Measurements from ENCODE around the gene DYNLT3. TPM values are rescaled to one million over a fixed set of nuclear protein-coding genes. Genes with fewer than 3 reads are reported as not detected.

The DYNLT3 gene
- total and polyA plus RNA-seq, 2 of the 13 experiments (the other 11 are each of a cell fraction or from before 2014, with no cell fraction given) = 5.4 to 6.1 TPM

DNA sequence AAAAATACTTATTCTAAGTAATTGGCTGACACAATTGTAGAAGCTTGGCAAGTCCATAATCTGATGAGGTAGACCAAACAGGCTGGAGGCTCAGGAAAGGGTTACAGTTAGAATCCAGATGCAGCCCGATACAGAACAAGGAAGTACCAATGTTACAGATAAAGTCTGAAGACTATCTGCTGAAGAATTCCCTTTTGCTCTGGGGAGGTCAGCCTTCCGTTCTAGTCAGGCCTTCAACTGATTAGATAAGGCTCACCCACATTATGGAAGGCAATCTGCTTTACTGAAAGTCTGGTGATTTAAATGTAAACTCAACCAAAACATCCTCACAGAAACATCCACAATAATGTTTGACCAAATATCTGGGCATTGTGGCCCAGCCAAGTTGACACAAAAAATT, 7.4 kb upstream of the DYNLT3 start (continued):
- no peak for TF ChIP-seq PLRG1 (conservative IDR thresholded peaks at IDR 0.05)
- no peak for TF ChIP-seq HOMEZ (CRISPR knock-in tag; IDR thresholded peaks at IDR 0.05; ENCODE audit: low read depth)
- TF ChIP-seq ZNF446 (CRISPR knock-in tag; IDR thresholded peaks at IDR 0.05) = no peak

DNA sequence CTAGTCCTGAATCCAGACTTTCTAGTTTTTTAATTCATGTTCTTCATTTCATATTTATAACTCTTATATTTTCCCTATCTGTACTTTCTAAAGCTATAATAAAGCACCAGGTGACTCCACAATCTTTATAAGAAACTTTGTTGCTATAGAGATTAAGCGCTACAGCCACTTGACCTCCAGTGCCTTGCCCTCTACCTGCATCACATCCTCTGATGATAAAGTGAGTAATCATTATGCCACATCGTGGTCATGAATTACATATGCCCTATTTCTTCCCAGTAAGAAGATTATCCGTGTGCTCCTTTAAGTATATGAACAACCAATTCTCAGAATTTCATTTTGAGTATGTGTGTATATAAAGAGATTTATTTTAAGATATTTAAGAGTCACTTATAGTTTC, 6.8 kb upstream of the DYNLT3 start:
- no peaks in the 10 kb centered on the region for H3K9me3 ChIP-seq (ENCODE audit: low read length)
- intact Hi-C loops (cut with micrococcal nuclease; ENCODE audit: unreplicated experiment) = no loop called here
- no peak overlapping the region for H3K9ac ChIP-seq (ENCODE audit: insufficient read depth, low read depth, low read length)
- POLR2A ChIA-PET = no interaction called here
- no peak for DNase-seq (ENCODE audit: low spot score)
- in situ Hi-C loops (cut with HindIII; ENCODE audit: extremely low pct_ligation_motif_present, low pct_unique_long_range_greater_than_20kb) = no loop called here
- no peak for ATAC-seq
- 36% methylated on average over 3 of the region's 3 CpGs for WGBS (ENCODE audit: low lambda C conversion rate)
- H3K4me1 ChIP-seq (ENCODE audit: insufficient read depth, low read length) = no peaks in the 10 kb centered on the region
- H3K27me3 ChIP-seq (ENCODE audit: control insufficient read depth in 1 of 2, insufficient read depth in 2 of 2, low read length in 2 of 2) = no peaks in the 10 kb centered on the region
- H3K4me2 ChIP-seq (ENCODE audit: low read depth, low read length) = no peak overlapping the region
- no peak overlapping the region for H2AFZ ChIP-seq (ENCODE audit: low read length)
- no peaks in the 10 kb centered on the region for H4K20me1 ChIP-seq (ENCODE audit: insufficient read depth, low read length)
- H3K79me2 ChIP-seq (ENCODE audit: insufficient read depth, low read length) = no peaks in the 10 kb centered on the region
- no peak overlapping the region for H3K4me3 ChIP-seq (replicated peaks in 1 of 3; ENCODE audit: insufficient read depth in 1 of 3, low read depth in 2 of 3, low read length in 3 of 3)
- CTCF ChIA-PET (ENCODE audit: low intra/inter-chr PET ratio, low total read pairs) = no interaction called here
- no peak overlapping the region for H3K27ac ChIP-seq (ENCODE audit: extremely low read length, insufficient read depth, low read length)
- BruUV-seq (replicated peaks) = no TSS peak
- no peak for FAIRE-seq
- H3K36me3 ChIP-seq (replicated peaks in 1 of 2; ENCODE audit: control insufficient read depth in 1 of 2, insufficient read depth in 2 of 2, low read length in 2 of 2) = no peaks in the 10 kb centered on the region
- TF ChIP-seq, protein P1, sequence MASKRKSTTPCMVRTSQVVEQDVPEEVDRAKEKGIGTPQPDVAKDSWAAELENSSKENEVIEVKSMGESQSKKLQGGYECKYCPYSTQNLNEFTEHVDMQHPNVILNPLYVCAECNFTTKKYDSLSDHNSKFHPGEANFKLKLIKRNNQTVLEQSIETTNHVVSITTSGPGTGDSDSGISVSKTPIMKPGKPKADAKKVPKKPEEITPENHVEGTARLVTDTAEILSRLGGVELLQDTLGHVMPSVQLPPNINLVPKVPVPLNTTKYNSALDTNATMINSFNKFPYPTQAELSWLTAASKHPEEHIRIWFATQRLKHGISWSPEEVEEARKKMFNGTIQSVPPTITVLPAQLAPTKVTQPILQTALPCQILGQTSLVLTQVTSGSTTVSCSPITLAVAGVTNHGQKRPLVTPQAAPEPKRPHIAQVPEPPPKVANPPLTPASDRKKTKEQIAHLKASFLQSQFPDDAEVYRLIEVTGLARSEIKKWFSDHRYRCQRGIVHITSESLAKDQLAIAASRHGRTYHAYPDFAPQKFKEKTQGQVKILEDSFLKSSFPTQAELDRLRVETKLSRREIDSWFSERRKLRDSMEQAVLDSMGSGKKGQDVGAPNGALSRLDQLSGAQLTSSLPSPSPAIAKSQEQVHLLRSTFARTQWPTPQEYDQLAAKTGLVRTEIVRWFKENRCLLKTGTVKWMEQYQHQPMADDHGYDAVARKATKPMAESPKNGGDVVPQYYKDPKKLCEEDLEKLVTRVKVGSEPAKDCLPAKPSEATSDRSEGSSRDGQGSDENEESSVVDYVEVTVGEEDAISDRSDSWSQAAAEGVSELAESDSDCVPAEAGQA (IDR thresholded peaks at IDR 0.05; ENCODE audit: low read depth) = no peak
- TF ChIP-seq, protein P1 (CRISPR knock-in tag; IDR thresholded peaks at IDR 0.05; ENCODE audit: borderline replicate concordance) = no peak
- TF ChIP-seq NFRKB (IDR thresholded peaks at IDR 0.05) = no peak
- TF ChIP-seq BCL6 (CRISPR knock-in tag; IDR thresholded peaks at IDR 0.05) = no peak
- no peak for TF ChIP-seq NR2F1 (CRISPR knock-in tag; IDR thresholded peaks at IDR 0.05)
- TF ChIP-seq NPAS2 (CRISPR knock-in tag; IDR thresholded peaks at IDR 0.05; ENCODE audit: borderline replicate concordance) = no peak
- no peak for TF ChIP-seq ZNF660 (CRISPR knock-in tag; IDR thresholded peaks at IDR 0.05; ENCODE audit: borderline replicate concordance, low read depth)
- TF ChIP-seq ZNF567 (CRISPR knock-in tag; IDR thresholded peaks at IDR 0.05; ENCODE audit: borderline replicate concordance) = no peak
- TF ChIP-seq, protein P2, sequence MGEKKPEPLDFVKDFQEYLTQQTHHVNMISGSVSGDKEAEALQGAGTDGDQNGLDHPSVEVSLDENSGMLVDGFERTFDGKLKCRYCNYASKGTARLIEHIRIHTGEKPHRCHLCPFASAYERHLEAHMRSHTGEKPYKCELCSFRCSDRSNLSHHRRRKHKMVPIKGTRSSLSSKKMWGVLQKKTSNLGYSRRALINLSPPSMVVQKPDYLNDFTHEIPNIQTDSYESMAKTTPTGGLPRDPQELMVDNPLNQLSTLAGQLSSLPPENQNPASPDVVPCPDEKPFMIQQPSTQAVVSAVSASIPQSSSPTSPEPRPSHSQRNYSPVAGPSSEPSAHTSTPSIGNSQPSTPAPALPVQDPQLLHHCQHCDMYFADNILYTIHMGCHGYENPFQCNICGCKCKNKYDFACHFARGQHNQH (CRISPR knock-in tag; IDR thresholded peaks at IDR 0.05) = no peak
- no peak for TF ChIP-seq ZNF296 (CRISPR knock-in tag; conservative IDR thresholded peaks at IDR 0.05)
- TF ChIP-seq, protein P3, sequence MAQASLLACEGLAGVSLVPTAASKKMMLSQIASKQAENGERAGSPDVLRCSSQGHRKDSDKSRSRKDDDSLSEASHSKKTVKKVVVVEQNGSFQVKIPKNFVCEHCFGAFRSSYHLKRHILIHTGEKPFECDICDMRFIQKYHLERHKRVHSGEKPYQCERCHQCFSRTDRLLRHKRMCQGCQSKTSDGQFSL (CRISPR knock-in tag; IDR thresholded peaks at IDR 0.05) = no peak
- no peak for TF ChIP-seq NBN (conservative IDR thresholded peaks at IDR 0.05)
- no peak for TF ChIP-seq YY1 (IDR thresholded peaks at IDR 0.05; ENCODE audit: insufficient read depth, insufficient replicate concordance, low read depth, low read length)
- no peak for TF ChIP-seq ZNF136 (CRISPR knock-in tag; IDR thresholded peaks at IDR 0.05; ENCODE audit: low read depth)

All from HepG2 (cell line).